Islet of Langerhans (tissue), 1 donor: ENCODE measurements around the gene PFKL.
"Not testable (repeated sequence)": the region's sequence is repeated elsewhere in the genome, so short reads cannot be mapped to it uniquely, and the experiment has no call there.

ENCODE experiments used
- FAIRE-seq: peaks from one replicate; lab custom pipeline; 2011; peaks lifted over from hg19 to GRCh38; lab: Jason Lieb, UNC

The PFKL gene

GRCh38 chr21:44328242-44328895, 28.5 kb downstream of the PFKL start:
- FAIRE-seq: no peak

- no peak for FAIRE-seq
Measured at GRCh38 chr21:44329086-44329889, 29.4 kb downstream of the PFKL start.

- no peak for FAIRE-seq
Measured at GRCh38 chr21:44329971-44330681, 30.3 kb downstream of the PFKL start.

GRCh38 chr21:44330698-44331097, 30.8 kb downstream of the PFKL start:
- no peak for FAIRE-seq

- FAIRE-seq: no peak
Measured at GRCh38 chr21:44331209-44331608, 31.4 kb downstream of the PFKL start.

- no peak for FAIRE-seq
Measured at GRCh38 chr21:44331650-44332307, 31.9 kb downstream of the PFKL start.

GRCh38 chr21:44332383-44332782, 32.5 kb downstream of the PFKL start:
- no peak for FAIRE-seq

- no peak for FAIRE-seq
Measured at GRCh38 chr21:44332965-44333364, 33.1 kb downstream of the PFKL start.

GRCh38 chr21:44333509-44334328, 33.9 kb downstream of the PFKL start:
- FAIRE-seq: no peak

GRCh38 chr21:44334329-44335030, 34.6 kb downstream of the PFKL start:
- no peak for FAIRE-seq

- FAIRE-seq: no peak
Measured at GRCh38 chr21:44335266-44336059, 35.6 kb downstream of the PFKL start.

GRCh38 chr21:44337449-44337848, 37.6 kb downstream of the PFKL start:
- no peak for FAIRE-seq

- FAIRE-seq: no peak
Measured at GRCh38 chr21:44337941-44338895, 38.4 kb downstream of the PFKL start.

GRCh38 chr21:44338971-44339910, 39.4 kb downstream of the PFKL start, which contains the start of gene CFAP410:
Gene CFAP410, minus strand, starts transcription at chr21:44339390. Its CDS starts 196 bp downstream, at chr21:44339194.
- no peak for FAIRE-seq

GRCh38 chr21:44341726-44342458, 42.0 kb downstream of the PFKL start:
- FAIRE-seq: not testable (repeated sequence)

GRCh38 chr21:44342981-44343380, 43.1 kb downstream of the PFKL start:
- FAIRE-seq: not testable (repeated sequence)
